ENCODE data around the gene APOB.
"Not testable (repeated sequence)": the region's sequence is repeated elsewhere in the genome, so short reads cannot be mapped to it uniquely, and the experiment has no call there.

APOB gene

GRCh38 chr2:21032338-21033236 lies 11.3 kb downstream of the APOB start:
- no peak for TF ChIP-seq POLR2A (IDR thresholded peaks at IDR 0.05; ENCODE audit: low read depth, low read length)
- FAIRE-seq: no peak
- DNase-seq (ENCODE audit: insufficient read length, low spot score): no peak

DNA sequence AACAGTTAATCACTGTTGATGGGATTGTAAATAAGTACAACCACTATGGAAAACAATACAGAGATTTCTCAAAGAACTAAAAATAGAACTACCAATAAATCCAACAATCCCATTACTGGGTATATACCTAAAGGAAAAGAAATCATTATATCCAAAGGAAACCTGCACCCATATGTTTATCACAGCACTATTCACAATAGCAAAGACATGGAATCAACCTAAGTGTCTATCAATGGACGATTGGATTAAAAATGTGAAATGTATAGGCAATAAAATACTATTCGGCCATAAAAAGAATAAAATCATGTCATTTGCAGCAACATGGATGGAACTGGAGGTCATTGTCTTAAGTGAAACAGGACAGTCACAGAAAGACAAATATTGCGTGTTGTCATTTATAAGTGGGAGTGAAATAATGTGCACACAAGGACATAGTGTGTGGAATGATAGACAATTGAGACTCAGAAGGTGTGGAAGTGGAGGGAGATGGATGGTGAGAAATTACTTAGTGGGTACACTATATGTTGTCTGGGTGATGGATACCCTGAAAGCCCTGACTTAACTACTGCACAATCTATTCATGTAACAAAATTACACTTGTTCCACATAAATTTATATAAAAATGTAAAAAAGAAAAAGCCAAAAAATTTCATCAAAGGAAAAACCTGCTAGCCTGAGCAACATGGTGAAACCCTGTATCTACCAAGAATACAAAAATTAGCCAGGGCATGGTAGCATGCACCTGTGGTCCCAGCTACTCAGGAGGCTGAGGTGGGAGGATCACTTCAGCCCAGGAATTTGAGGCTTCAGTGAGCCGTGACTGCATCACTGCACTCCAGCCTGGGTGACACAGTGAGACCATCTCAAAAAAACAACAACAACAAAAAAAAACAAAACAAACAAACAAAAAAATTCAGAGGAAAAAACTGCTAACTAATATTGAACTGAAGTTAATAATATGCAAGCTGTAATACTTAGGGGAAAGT lies 12.6 kb downstream of the APOB start:
- DNase-seq (ENCODE audit: insufficient read length, low spot score): no peak
- no peak for TF ChIP-seq POLR2A (IDR thresholded peaks at IDR 0.05; ENCODE audit: low read depth, low read length)
- no peak for FAIRE-seq

GRCh38 chr2:21029519-21029918 lies 14.4 kb downstream of the APOB start:
- DNase-seq (ENCODE audit: insufficient read length, low spot score): no peak
- FAIRE-seq: no peak
- TF ChIP-seq POLR2A (IDR thresholded peaks at IDR 0.05; ENCODE audit: low read depth, low read length): no peak

DNA sequence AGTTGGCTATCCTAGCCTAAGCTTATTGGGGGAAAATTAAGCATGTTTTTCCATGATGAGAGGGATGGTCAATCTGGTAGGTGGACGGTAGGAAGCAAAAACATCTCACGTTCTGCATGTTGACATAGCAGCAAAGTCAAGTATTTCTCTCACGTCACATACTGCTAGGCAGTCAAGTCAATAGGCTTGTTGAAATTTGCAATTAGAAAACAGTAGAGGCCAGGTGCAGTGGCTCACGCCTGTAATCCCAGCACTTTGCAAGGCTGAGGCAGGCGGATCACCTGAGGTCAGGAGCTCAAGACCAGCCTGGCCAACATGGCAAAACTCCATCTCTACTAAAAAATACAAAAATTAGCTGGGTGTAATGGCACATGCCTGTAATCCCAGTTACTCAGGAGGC lies 14.9 kb downstream of the APOB start:
- not testable (repeated sequence) for FAIRE-seq; DNase-seq (ENCODE audit: insufficient read length, low spot score)

DNA sequence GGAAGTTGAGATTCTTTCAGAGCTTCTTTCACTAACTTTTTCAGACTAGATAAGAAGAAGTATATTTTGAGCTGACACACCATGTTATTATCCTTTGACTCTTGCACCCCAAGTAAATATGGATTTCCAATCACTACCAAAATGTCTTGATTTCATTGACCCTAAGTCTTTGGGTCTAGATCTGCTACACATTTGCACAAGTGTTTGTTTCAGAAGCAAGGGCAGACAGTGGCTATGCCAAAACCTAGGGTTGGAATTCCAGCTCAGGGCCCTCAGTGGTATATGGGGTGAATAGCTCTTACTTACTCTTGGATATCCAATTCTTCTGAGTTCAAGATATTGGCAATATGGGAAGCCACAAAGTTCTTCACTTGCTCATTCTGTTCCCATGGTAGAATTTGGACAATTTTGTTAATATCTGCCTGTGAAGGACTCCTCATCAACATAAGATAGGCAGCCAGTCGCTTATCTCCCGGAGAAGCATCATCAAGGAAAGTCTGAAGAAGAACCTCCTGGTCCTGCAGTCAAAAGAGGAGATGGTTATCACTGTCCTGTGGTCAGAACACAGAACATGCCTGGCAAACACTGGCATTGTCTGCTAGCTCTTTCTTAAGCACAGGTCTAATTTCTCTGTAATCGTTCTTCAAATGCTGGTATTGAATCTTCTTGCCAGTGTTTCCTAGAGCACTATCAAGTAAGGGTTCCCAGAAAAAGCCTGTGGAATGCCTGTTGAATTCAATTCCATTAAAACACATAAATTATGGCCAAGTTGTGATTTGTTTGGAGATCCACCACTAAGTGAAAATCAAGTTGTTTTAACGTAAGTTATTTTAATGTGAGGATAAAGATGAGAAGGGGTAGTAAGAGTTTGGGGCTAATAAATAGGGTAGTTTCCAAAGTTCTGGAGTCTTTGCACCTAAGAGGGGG lies 15.6 kb downstream of the APOB start:
- FAIRE-seq (no peak), DNase-seq (ENCODE audit: insufficient read length, low spot score) (no peak)
- no peak for TF ChIP-seq POLR2A (IDR thresholded peaks at IDR 0.05; ENCODE audit: low read depth, low read length)

GRCh38 chr2:21026479-21027282 lies 17.2 kb downstream of the APOB start:
- FAIRE-seq (no peak), DNase-seq (ENCODE audit: insufficient read length, low spot score) (no peak)

GRCh38 chr2:21025690-21026478 lies 18.0 kb downstream of the APOB start:
- FAIRE-seq: no peak
- TF ChIP-seq POLR2A (IDR thresholded peaks at IDR 0.05; ENCODE audit: low read depth, low read length): no peak

More at GRCh38 chr2:21026479-21027282, 17.2 kb downstream of the APOB start:
- TF ChIP-seq POLR2A (IDR thresholded peaks at IDR 0.05; ENCODE audit: low read depth, low read length): no peak

GRCh38 chr2:21024722-21025389 lies 19.0 kb downstream of the APOB start:
- DNase-seq (ENCODE audit: insufficient read length, low spot score) (no peak), FAIRE-seq (no peak)
- no peak for TF ChIP-seq POLR2A (IDR thresholded peaks at IDR 0.05; ENCODE audit: low read depth, low read length)

More at GRCh38 chr2:21025690-21026478, 18.0 kb downstream of the APOB start:
- no peak for DNase-seq (ENCODE audit: insufficient read length, low spot score)

GRCh38 chr2:21024198-21024597 lies 19.7 kb downstream of the APOB start:
- FAIRE-seq (no peak), DNase-seq (ENCODE audit: insufficient read length, low spot score) (no peak)
- TF ChIP-seq POLR2A (IDR thresholded peaks at IDR 0.05; ENCODE audit: low read depth, low read length): no peak

- no peak for TF ChIP-seq POLR2A (IDR thresholded peaks at IDR 0.05; ENCODE audit: low read depth, low read length)
- DNase-seq (ENCODE audit: insufficient read length, low spot score): no peak
- FAIRE-seq: no peak
Measured at GRCh38 chr2:21023419-21024181, 20.3 kb downstream of the APOB start.
